HL-60 (cell line): ENCODE results near the gene PSMB10.

ENCODE experiments used
- DNase-seq, 2 experiments: peaks; one replicate each; pipeline ENCODE4 v3.0.0-alpha.2; 2010 to 2020; ENCODE audit warnings: low read depth in 1 of 2, low spot score in 1 of 2
- H3K27ac ChIP-seq: fragments of 250-450 bp; sonication (Bioruptor Pico); replicated peaks from 2 replicates; pipeline ENCODE4 v1.5.1; 2020; ENCODE audit warnings: mild to moderate bottlenecking, moderate library complexity
- H3K27me3 ChIP-seq: fragments of 250-450 bp; sonication (Bioruptor Pico); 2 replicates; pipeline ENCODE4 v1.5.1; 2021; ENCODE audit warnings: mild to moderate bottlenecking, moderate library complexity; ENCODE audit not compliant: insufficient read depth, poor library complexity, severe bottlenecking
- H3K4me3 ChIP-seq: replicated peaks from 2 replicates; pipeline ENCODE4 v1.5.1; 2011; ENCODE audit warnings: mild to moderate bottlenecking, control low read depth, low read length; ENCODE audit not compliant: insufficient read depth
- CTCF ChIP-seq: IDR thresholded peaks from one replicate; pipeline ENCODE4 v1.5.1; 2011; ENCODE audit warnings: low read length, control low read depth, inconsistent platforms; ENCODE audit not compliant: insufficient read depth
- GABPA ChIP-seq: IDR thresholded peaks from 2 replicates; pipeline ENCODE4 v1.6.1; 2012; ENCODE audit warnings: low read depth
- POLR2AphosphoS5 ChIP-seq: IDR thresholded peaks from 2 replicates; pipeline ENCODE4 v1.6.1; 2012; ENCODE audit warnings: low read depth
- REST ChIP-seq: IDR thresholded peaks from 2 replicates; pipeline ENCODE4 v1.6.1; 2012; ENCODE audit warnings: low read depth; ENCODE audit not compliant: insufficient replicate concordance
- SPI1 ChIP-seq: IDR thresholded peaks from 2 replicates; pipeline ENCODE4 v1.6.1; 2012; ENCODE audit warnings: low read depth, mild to moderate bottlenecking, borderline replicate concordance

Gene PSMB10

GRCh38 chr16:67910158-67910557 is 26.5 kb downstream of the PSMB10 start:
- no peak overlapping the region for H3K27ac ChIP-seq
- DNase-seq = no peak
- H3K4me3 ChIP-seq = no peak overlapping the region
- TF ChIP-seq GABPA = no peak
- no peak for TF ChIP-seq REST
- no peak for TF ChIP-seq SPI1
- no peak for TF ChIP-seq CTCF
- TF ChIP-seq POLR2AphosphoS5 = no peak
- H3K27me3 ChIP-seq = no peaks in the 10 kb centered on the region

GRCh38 chr16:67909056-67909742 is 27.5 kb downstream of the PSMB10 start:
- DNase-seq = no peak
- Histone ChIP-seq H3K27ac (no peak overlapping the region), H3K27me3 (no peaks in the 10 kb centered on the region), H3K4me3 (no peak overlapping the region)
- TF ChIP-seq CTCF = no peak
- TF ChIP-seq SPI1 = no peak
- no peak for TF ChIP-seq POLR2AphosphoS5
- TF ChIP-seq GABPA = no peak
- no peak for TF ChIP-seq REST

- Histone ChIP-seq H3K27me3 (no peaks in the 10 kb centered on the region), H3K4me3 (no peak overlapping the region), H3K27ac (no peak overlapping the region)
- TF ChIP-seq GABPA = no peak
- no peak for TF ChIP-seq REST
- no peak for TF ChIP-seq CTCF
- no peak for TF ChIP-seq POLR2AphosphoS5
- TF ChIP-seq SPI1 = no peak
- DNase-seq = no peak
Observed at GRCh38 chr16:67907397-67908180, 29.1 kb downstream of the PSMB10 start.
